Dedifferentiated amniotic fluid mesenchymal stem cell (primary cell): ENCODE data around the gene CALCB.

ENCODE experiments used
- DNase-seq: peaks from one replicate; pipeline ENCODE4 v3.0.0-alpha.2; 2016; ENCODE audit errors: extremely low spot score

Gene CALCB

DNA sequence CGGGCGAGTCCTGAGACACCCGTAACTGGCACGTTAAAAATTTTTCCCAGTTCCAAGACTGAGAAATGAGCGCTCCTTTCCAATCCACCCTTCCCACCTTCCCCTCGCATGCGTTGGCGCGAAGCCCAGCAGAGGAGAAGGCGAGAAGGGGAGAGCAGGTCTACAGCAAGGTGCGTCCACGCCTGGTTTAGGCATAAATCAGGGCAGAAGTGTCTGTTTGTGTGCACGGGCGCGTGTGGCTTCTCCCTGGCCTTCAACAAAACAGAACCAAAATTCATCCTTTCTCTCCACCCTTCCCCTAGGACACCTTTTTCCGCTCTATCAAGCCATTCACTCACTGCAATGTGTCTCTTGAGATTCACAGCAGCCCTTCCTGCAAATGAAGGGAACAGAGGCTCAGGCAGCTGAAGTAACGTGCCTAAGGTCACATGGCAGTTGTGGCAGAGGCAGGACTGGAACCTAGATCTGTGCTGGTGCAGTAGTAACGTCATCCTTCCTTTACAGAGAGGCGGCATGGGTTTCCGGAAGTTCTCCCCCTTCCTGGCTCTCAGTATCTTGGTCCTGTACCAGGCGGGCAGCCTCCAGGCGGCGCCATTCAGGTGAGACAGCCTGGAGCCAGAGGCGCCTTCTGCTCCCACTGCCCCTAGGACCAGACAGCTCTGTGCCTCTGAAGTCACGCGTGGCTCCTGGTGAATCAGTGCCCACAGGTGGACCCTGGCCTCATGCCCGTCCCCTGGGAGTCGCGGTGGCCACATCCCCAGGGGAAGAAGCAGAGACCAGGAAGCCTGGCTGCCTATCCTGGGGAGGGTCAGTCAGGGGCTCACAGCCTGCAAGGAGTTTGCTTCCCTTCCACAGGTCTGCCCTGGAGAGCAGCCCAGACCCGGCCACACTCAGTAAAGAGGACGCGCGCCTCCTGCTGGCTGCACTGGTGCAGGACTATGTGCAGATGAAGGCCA is 1.1 kb downstream of the CALCB start:
- no peak for DNase-seq

DNA sequence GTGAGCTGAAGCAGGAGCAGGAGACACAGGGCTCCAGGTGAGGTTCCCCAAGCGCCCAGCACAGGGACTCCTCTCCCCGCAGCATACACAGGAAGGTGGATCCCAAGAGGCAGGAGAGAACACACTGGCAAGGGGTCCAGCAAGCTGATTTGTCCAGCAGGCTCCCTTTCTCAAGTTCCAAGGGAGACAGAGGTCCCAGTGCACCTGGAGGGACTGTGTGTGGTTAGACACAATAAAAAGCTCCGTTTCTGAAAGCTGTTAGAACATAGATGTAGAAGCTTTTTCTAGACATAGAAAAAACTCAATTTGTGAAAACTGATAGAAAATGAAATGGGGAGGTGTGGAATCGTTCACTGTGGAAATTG is 1.8 kb downstream of the CALCB start:
- DNase-seq: no peak

DNA sequence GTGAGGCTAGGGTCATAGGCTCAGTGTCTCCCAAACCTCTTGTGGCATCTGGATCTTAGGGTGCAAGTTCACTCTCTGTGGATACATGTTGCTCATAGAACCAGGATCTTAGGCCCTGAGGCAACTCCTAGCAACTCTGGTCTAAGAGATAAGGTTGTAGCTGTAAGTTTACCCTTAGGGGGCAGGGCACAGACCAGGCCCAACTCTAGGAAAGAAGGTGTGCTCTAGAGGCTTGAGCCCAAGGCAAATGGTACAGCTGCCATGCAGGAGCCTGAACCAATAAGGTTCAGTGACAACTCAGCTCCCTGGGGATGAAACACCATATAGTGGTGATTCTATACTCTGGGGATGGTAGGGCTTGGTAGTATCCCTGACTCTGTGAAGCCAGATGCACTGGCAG is 17.8 kb downstream of the CALCB start:
- DNase-seq: no peak

DNA sequence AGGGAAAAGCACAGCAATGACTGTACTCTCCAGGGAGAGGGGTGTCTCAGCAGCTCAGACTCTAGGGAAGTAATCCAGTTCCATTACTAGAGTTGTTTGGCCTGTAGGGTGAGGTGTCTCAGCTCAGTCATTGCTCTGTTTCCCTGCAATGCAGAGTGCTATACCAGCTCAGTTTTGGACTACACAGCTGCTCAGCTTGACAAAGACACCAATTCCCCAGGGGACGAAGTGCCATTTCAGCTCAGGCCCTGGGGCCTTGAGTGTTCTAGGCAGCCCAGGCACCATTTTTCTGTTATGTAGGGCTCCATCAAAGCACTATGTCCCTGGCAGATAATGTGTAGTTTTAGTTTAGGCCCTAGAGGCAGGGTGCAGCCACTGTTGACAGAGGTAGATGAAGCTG is 18.2 kb downstream of the CALCB start:
- no peak for DNase-seq

DNA sequence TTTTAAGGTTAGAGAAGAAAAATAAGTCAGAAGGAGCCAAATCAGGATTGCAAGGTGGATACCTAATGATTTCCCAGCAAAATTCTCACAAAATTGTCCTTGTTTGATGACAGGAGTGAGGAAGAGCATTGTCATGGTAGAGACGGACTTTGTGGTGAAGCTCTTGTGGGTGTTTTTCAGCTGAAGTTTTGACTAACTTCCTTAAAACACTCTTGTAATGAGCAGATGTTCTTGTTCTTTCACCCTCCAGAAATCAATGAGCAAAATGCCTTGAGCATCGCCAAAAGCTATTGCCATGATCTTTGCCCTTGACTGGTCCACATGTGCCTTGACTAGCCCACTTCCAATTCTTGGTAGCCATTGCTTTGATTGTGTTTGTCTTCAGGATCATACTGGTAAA is 20.0 kb downstream of the CALCB start:
- DNase-seq: no peak

DNA sequence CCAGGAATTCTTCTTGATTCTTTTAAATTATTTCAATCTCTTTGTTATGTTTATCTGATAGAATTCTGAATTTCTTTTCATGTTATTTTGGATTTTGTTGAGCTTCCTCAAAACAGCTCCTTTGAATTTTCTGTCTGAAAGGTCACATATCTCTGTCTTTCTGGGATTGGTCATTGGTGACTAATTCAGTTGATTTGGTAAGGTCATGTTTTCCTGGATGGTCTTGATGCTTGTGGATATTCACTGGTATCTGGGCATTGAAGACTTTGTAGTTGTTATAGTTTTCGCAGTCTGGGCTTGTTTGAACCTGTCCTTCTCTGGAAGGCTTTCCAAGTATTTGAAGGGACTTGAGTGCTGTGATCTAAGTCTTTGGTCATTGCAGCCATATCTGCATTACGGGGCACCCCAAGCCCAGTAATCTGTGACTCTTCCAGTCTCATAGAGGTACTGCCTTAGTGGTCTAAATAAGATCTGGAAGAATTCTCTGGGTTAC is 22.4 kb downstream of the CALCB start:
- DNase-seq: no peak

DNA sequence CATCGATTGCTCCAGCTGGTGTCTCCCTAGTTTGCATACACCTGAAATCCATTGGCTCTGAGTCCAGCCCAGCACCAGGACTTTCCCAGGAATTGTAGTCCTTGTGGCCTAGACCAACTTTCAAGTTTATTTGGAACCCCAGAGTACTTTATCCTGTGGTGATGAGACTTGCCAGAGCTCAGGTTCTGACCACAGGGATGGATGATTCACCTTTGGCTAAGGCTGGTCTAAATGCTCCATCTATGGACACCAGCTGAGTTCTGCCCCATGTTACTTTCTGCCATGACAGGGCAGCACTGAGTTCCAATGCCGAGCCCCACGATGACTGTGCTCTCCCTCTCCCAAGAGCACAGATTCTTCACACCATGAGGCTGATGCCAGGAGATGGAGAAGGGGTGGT is 24.0 kb downstream of the CALCB start:
- DNase-seq: no peak

DNA sequence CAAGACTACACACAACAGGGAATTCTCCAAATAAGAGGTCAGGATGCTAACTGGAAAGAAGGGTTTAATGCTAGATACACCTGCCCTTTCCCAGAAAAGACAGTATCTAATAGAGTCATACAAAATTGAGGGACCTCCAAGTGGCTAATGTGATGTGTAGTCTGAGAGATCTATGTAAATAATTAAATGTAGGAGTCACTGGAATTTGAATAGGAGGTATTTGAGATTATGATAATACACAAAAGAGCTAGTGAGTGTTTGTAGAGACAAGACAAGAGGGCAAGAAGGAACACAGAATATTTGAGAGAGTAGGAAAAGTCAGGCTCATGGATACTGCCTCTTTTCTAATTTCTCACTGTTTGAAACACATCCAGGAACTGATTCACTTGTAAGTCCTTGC is 25.9 kb downstream of the CALCB start:
- no peak for DNase-seq

DNA sequence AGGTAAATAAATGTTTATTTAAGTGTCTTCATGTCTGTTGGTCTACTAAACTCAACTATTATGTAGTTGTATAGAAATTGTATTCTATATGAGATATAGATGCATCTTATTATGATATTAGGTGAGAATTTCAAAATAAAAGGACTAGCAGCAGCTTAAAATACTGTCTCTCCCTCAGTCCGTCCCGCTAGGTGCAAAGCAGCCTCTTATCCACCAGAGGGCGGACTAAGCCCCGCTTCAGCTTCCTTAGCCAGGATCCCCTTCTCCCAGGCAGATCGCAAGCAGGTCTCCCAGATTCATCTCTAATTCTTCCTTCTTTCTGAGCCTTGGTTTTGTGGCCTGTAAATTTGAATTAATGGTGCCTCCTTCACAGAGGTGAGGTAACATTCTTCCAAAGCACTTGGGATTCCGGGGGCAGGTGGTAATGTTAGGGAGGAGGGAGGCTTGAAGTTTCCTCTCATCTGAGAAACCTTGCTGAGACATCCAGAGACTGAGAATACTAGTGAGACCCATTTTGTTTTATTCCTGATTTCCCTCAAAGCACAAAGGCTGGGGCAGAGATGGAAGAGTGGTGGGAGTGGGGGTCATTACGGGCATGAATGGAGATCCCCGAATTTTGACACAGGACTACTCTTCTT is 27.8 kb downstream of the CALCB start:
- DNase-seq: peak; percentile 65

DNA sequence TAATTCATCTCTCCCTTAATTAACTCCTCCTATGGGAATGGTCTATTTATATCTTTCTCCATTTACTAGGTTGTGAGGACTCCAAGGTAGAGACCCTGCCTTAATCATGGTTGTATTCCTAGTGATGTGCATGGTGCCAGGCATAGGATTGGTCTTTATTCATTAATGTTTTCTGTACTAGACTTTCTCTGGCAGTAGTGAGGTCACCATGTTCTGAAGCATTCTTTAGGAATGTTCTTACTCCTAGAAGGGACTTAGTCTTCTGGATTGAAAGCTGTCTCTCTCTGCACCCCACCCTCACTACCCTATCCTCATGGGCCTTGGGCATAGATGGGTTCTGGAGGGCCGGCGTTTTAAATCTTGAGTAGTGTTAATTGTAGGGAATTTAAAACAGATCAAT is 30.8 kb downstream of the CALCB start:
- DNase-seq: no peak

DNA sequence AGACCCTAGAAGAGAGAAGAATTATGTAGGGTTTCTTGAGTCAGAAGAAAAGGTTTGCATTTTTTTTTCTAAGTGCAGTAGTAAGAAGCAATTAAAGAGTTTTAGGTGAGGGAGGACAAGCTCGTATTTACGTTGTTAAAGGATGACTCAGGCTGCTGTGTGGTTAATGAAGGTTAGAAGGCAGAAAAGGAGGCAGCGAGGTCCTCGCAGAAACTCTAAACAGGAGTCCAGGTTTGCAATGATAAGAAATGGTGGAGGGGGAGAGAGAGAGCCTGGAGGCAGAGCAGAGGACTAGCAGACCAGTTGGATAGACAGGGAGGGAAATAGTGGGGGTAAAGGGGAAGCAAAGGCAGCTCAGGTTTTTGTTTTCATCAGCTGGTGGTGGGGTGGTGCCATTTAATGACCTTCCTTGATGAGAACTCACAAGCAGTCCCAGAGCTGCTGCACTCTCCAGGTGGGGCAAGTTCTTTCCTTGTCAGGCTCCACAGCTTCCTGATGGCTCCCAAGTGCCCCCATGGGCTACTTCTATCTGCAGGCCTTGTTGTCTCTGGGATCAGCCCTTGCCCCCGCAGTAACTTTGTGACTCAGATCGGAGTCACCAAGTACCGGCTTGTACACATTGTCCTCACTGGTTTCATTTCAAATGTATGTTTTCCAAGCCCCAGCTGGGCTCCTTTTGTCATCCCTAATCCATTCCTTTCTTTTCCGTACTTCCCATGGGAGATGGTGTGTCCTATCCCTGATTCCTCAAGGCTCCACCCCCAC is 33.0 kb downstream of the CALCB start:
- no peak for DNase-seq

DNA sequence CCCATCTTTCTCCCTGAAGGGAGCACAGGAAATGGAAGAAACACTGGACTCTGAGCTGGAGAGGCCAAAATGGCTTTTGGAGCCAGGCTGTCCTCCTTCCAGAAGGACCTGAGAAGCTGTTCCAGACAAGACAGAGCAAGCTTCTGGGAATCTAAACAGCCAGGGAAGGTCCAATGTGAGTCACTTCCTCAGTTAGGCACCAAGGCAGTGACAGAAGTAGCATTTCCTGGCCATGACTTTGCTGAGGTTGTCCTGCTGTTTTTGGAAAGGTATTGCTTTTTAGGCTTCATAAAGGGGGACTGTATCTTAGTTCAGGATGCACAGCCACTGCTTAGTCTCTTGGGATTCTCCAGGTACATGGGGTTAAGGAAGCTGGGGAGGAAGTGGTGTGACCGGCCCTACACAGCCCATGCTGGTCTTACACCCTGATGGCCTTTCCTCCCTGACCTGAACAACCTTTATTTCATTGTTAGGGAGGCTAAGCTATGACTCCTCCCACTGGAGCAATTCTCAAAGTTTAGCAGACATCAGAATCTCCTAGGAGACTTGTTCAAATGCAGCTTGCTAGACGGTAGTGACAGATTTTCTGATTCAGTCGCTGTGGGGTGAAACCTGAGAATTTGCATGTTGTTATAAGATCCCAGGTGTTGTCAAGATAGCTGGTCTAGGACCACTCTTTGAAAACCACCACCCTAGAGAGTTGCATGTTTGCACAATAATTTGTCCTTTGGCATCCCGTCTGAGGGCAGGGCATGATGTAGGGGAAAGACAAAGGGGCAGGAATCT is 34.5 kb downstream of the CALCB start:
- no peak for DNase-seq

DNA sequence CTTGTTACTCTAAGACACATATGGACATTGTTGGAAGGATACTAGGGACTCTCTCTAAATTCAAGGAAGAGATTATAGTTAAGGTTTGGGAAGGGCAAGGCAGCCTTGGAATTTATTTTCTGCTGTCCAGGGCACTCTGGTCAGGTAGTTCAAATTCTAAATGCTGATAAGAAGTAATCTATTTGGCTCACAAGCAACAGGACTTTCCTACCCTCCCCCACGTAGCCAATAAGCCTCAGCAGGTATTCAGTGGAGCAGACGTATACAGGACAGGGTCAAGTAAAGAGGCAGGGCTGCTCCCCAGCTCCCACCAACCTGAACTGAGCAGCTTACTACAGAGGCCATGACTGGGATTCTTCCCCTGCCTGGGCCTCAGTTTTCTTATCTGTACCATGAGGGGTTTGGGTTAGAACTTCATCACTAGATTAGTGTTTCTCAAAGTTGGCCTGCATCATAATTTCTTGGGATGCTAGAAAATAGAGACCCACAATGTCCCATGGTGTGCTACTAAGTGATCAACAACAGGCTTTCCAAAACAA is 35.3 kb downstream of the CALCB start:
- DNase-seq: no peak

DNA sequence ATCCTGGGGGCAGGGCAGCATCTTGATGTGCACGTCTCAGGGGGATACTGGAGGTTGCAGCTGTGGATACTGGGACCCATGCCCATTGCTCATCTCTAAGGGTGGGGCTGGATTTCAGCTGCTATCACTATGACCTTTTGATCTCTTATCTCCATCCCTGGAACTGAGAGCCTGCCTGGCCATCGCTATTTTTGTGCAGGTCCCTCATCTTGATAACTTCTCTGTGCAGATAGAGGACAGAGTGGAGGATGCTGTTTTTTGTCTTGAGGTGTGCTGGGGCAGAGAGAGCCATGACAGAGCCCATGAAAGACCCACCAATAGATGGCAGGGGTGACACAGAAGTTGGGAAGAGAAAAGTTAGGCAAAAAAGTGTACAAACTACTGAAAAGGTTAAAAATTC is 36.2 kb downstream of the CALCB start:
- no peak for DNase-seq

DNA sequence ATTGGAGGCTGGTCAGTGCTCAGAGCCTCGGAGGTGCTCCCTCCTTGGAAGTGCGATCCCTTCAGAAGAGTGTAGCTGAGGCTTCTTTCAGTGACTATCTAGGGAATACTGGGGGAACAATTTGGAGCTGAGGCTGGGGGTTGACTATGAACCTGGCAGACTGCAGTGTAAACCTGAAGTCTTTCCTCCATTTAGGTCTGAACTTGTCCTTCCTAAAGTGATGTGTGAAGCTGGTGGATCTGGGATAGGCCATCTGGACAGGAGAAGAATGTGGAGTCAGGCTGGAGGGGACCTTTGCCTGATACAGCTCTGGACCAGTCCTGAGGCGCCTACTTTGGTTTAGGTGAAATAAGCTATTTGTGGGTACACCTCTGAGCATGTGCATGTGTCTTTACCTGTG is 37.8 kb downstream of the CALCB start:
- DNase-seq: no peak

DNA sequence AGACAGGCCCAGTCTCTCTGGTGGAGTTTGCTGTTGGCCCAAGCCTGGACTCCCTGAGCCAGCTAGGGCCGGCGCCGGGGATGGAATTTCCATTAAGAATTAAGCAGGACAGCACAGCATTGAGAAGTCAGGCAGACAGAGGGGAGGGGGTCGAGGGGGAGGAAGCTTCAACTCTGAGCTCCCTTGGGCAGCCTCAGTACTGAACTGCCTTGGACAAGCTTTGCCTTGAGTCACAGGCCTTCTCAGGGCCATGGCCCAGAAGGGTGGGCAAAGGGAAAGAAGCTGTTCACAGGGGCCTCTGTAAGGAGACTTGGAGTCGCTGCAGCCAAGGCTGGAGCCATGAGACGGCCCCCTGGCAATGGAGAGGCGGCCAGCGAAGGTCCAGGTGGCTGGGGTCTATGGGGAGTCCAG is 38.7 kb downstream of the CALCB start:
- DNase-seq: no peak

DNA sequence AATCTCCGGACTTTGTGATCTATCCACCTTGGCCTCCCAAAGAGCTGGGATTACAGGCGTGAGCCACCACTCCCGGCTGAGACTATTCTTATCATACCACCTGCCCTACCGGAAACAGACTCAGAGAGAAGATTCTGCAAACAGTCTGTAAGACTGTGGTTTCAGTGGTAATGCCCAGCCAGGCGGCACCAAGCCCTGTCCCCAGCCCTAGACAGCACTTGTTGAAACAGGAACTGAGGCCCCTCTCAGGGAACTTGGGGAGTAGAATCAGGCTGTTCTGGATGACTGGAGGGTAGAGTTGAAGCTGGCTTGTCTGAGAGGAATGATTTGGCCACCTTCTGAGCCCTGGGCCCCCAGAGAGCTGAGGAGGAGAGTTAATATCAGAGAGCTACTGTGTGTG is 40.0 kb downstream of the CALCB start:
- DNase-seq: no peak

DNA sequence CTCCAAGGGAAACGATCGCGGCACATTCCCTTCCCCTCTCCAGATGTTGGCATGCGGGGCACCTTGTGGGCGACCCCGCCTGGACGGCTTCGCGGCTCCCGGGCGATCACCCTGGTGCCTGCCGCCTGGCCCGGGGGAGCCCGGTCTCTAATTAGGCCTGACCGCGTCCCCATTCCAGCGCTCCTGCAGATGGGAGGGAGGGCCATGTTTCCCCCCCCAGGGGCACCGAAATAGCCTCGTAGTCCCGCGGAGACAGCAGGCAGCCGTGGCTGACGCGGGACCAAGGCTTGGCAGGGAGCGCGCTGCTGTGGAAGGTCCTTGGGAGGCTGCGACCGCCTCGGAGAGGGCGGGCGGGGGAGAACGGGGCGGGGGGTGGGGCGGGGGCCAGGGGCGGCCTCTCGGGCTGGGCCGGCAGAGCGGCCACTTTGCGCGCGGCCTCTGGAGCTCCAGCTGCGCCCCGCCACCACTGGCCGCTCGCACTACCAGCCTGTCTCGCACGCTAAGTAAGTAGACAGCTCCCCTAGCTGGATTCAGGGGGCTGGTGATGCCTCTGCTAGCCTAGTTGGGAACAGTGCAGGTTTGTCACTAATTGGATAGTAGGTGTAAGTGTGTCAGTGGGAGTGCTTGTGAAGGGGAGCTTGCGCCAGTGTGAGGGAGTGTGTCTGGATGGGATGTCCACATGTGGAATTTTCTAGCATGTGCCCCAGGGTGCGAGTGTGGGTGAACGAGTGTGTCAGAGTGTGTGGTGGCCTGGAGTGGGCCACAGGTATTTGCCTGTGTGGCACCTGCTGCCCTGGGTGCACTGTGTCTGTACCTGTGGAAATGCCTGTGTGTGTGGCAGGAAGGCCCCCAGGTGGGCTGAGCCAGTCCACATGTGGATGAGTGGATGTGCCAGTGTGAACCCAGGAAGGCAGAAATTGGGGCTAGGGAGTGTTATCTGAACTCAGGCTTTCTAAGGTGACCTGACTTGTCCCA is 41.4 kb downstream of the CALCB start, which contains the start of gene INSC:
Gene INSC, plus strand, starts transcription at position 423 of the 975 bp plus-strand sequence. CDS start 34,252 bp downstream, outside the sequence.
- no peak for DNase-seq

DNA sequence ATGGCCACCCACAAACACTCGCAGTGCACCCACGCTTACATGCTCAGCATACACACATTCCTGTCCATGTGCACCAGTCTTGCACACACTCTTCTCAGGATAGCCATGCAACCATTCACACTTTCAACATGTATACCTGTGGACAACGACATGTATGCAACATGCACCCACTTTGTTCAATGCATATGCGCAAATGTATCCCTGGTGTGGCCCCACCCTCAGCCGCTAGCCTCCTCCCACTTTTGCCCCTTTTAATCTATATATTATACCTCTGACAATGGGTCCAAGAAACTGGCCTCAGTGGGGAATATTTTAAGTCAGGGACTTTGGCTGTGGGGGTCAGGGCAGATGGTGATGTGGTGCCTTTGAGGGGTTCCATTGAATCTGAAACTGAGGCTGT is 42.3 kb downstream of the CALCB start:
- no peak for DNase-seq

DNA sequence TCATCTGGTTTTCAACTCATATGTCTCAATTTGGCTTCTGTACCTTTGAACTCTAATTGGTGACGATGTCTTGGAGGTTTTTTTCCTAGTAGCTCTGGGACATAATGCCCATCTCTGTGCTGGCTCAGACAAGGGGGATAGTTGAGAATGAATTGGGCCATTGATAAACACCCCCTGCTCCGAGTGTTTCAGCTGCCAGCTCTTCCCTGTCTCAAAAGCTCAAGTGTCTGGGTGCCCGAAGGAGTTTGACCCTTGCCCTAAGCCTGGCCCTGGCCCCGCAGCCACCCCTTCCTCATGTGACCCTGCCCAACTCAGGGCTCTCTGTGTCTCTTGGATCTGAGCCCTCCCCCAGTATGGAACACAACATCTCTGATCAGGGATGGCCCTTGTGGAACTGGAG is 44.4 kb downstream of the CALCB start:
- DNase-seq: no peak
